ENCODE data around the gene PLEKHN1.
A peak's percentile ranks its signal among the peaks of the same experiment; 100 is the strongest.

PLEKHN1 gene

GRCh38 chr1:941015-941587 lies 25.2 kb upstream of the PLEKHN1 start:
- H3K27ac Mint-ChIP-seq, result peak overlapping the region; percentile 91 to 98 (median 93)
- peaks cover 34% of the 10 kb centered on the region for H3K4me1 Mint-ChIP-seq
- H3K9me3 Mint-ChIP-seq, result no peaks in the 10 kb centered on the region
- no peak for TF ChIP-seq CTCF (IDR thresholded peaks at IDR 0.05; ENCODE audit: unreplicated experiment in 3 of 3)
- H3K27me3 Mint-ChIP-seq (ENCODE audit: low read depth), result peaks cover 17% of the 10 kb centered on the region
- H3K4me3 Mint-ChIP-seq, result peak overlapping the region; percentile 79 to 82 (median 81)
- H3K36me3 Mint-ChIP-seq (ENCODE audit: low read depth), result peaks cover 17% of the 10 kb centered on the region

- peak overlapping the region; percentile 79 to 82 (median 81) for H3K4me3 Mint-ChIP-seq
- H3K27me3 Mint-ChIP-seq (ENCODE audit: low read depth), result peaks cover 14% of the 10 kb centered on the region
- H3K27ac Mint-ChIP-seq, result peak overlapping the region; percentile 91 to 98 (median 93)
- peaks cover 18% of the 10 kb centered on the region for H3K36me3 Mint-ChIP-seq (ENCODE audit: low read depth)
- H3K9me3 Mint-ChIP-seq, result no peaks in the 10 kb centered on the region
- TF ChIP-seq CTCF (IDR thresholded peaks at IDR 0.05; ENCODE audit: unreplicated experiment in 3 of 3), result no peak
- peaks cover 34% of the 10 kb centered on the region for H3K4me1 Mint-ChIP-seq
Observed at GRCh38 chr1:941588-942383, 24.5 kb upstream of the PLEKHN1 start.

- Mint-ChIP-seq H3K27me3 (ENCODE audit: low read depth) (peaks cover 11% of the 10 kb centered on the region), H3K27ac (no peak overlapping the region), H3K4me3 (no peak overlapping the region), H3K9me3 (no peaks in the 10 kb centered on the region), H3K4me1 (peaks cover 34% of the 10 kb centered on the region), H3K36me3 (ENCODE audit: low read depth) (peaks cover 24% of the 10 kb centered on the region)
- TF ChIP-seq CTCF (IDR thresholded peaks at IDR 0.05; ENCODE audit: unreplicated experiment in 3 of 3), result no peak
Observed at GRCh38 chr1:942411-942821, 23.9 kb upstream of the PLEKHN1 start.

- no peak for TF ChIP-seq CTCF (IDR thresholded peaks at IDR 0.05; ENCODE audit: unreplicated experiment in 3 of 3)
- Mint-ChIP-seq H3K27me3 (ENCODE audit: low read depth) (peaks cover 7% of the 10 kb centered on the region), H3K27ac (peak overlapping the region; percentile 93 to 97 (median 95)), H3K36me3 (ENCODE audit: low read depth) (peaks cover 25% of the 10 kb centered on the region), H3K4me3 (peak overlapping the region; percentile 60 to 68 (median 66)), H3K9me3 (no peaks in the 10 kb centered on the region), H3K4me1 (peaks cover 29% of the 10 kb centered on the region)
Observed at GRCh38 chr1:942864-943533, 23.3 kb upstream of the PLEKHN1 start.

- TF ChIP-seq CTCF (IDR thresholded peaks at IDR 0.05; ENCODE audit: unreplicated experiment in 3 of 3), result no peak
- Mint-ChIP-seq H3K9me3 (no peaks in the 10 kb centered on the region), H3K4me1 (peaks cover 24% of the 10 kb centered on the region), H3K27ac (peak overlapping the region; percentile 93 to 97 (median 95)), H3K27me3 (ENCODE audit: low read depth) (peaks cover 4% of the 10 kb centered on the region), H3K4me3 (peak overlapping the region; percentile 69 to 80 (median 71)), H3K36me3 (ENCODE audit: low read depth) (peaks cover 29% of the 10 kb centered on the region)
Observed at GRCh38 chr1:943545-944340, 22.5 kb upstream of the PLEKHN1 start.

All from nephron (organoid).